Esophagus muscularis mucosa (tissue), 4 donors: ENCODE measurements around the gene UNC13B. TPM values are rescaled to one million over a fixed set of nuclear protein-coding genes. Genes with fewer than 3 reads are reported as not detected.

ENCODE experiments used
- DNase-seq: peaks from one replicate; pipeline ENCODE4 v3.0.0-alpha.2; 2017; ENCODE audit errors: extremely low spot score
- H3K27ac ChIP-seq, 4 donors: fragments of 200-600 bp; sonication (generic); replicated peaks in 1 of 4; 1 replicate in 3 of 4; 2 replicates in 1 of 4; pipeline ENCODE4 v1.5.1; 2016 to 2019; ENCODE audit warnings: mild to moderate bottlenecking in 1 of 4
- H3K27me3 ChIP-seq, 4 donors: fragments of 200-600 bp; sonication (generic); one replicate each; pipeline versions ENCODE4 v1.5.1 to v1.6.0; 2016 to 2019
- H3K36me3 ChIP-seq, 4 donors: fragments of 200-600 bp; sonication (generic); one replicate each; pipeline ENCODE4 v1.5.1; 2016 to 2019
- H3K4me1 ChIP-seq, 4 donors: fragments of 200-600 bp; sonication (generic); one replicate each; pipeline ENCODE4 v1.5.1; 2016 to 2019
- H3K4me3 ChIP-seq, 4 donors: fragments of 200-600 bp; sonication (generic); 1 replicate in 2 of 4; 2 replicates in 2 of 4; pipeline ENCODE4 v1.5.1; 2016 to 2019; ENCODE audit warnings: mild to moderate bottlenecking in 4 of 4, moderate library complexity in 1 of 4
- H3K9me3 ChIP-seq, 4 donors: fragments of 200-600 bp; sonication (generic); 1 replicate in 3 of 4; 2 replicates in 1 of 4; pipeline ENCODE4 v1.5.1; 2016 to 2019
- CTCF ChIP-seq, 3 experiments: fragments of 200-600 bp in 2 of 3; fragments of 450-650 bp in 1 of 3; sonication (generic) in 2 of 3; IDR thresholded peaks; one replicate each; pipeline ENCODE4 v1.5.1; 2017 to 2019; ENCODE audit warnings: antibody characterized with exemption in 3 of 3, mild to moderate bottlenecking in 2 of 3, moderate library complexity in 1 of 3
- EP300 ChIP-seq: sonication (generic); formaldehyde crosslinking; IDR thresholded peaks from one replicate; pipeline ENCODE4 v1.6.1; 2017; ENCODE audit warnings: antibody characterized with exemption
- POLR2A ChIP-seq: fragments of 450-650 bp; IDR thresholded peaks from one replicate; pipeline ENCODE4 v1.6.1; 2017; ENCODE audit warnings: antibody characterized with exemption, moderate library complexity, mild to moderate bottlenecking, low read depth
- POLR2AphosphoS5 ChIP-seq, 2 donors: sonication (generic); formaldehyde crosslinking; IDR thresholded peaks; one replicate each; pipeline ENCODE4 v1.6.1; 2017; ENCODE audit warnings: antibody characterized with exemption in 2 of 2
- WGBS: methylation state at CpG from one replicate; pipeline ENCODE4 v1.1.5; 2018; 5-methylcytosine and 5-hydroxymethylcytosine counted together
- intact Hi-C: fragments of 100-400 bp; cut with DNase I; formaldehyde crosslinking; loops from one replicate; pipeline ENCODE4 v1.15.1; 2023
- total RNA-seq, 4 donors: library from RNA; depleted of rRNA; stranded (reverse); fragments of >200 nt; gene quantifications; one replicate each; pipeline versions ENCODE4 v1.1.0 to v1.2.1, GENCODE V29; 2016

The UNC13B gene
- total RNA-seq, 4 donors from 2014 or later = 21.9 to 30.7 (median 28.7) TPM

- H3K4me3 ChIP-seq = no peak overlapping the region
- H3K27me3 ChIP-seq = no peaks in the 10 kb centered on the region
- no peaks in the 10 kb centered on the region for H3K9me3 ChIP-seq
- H3K27ac ChIP-seq = no peak overlapping the region
- peaks cover 6 to 10% (median 9%) of the 10 kb centered on the region in 4 donors for H3K4me1 ChIP-seq
- TF ChIP-seq POLR2AphosphoS5 (IDR thresholded peaks at IDR 0.05) (no peak), POLR2A (no peak)
- intact Hi-C loops = no loop called here
- WGBS = 85% methylated on average over 2 of the region's 2 CpGs
- H3K36me3 ChIP-seq = no peaks in the 10 kb centered on the region
- no peak for DNase-seq
Measured at GRCh38 chr9:35279946-35280345, 118.1 kb downstream of the UNC13B start.

- Histone ChIP-seq H3K27me3 (no peaks in the 10 kb centered on the region), H3K36me3 (no peaks in the 10 kb centered on the region), H3K4me3 (no peak overlapping the region), H3K27ac (no peak overlapping the region), H3K4me1 (peaks cover 6 to 10% (median 9%) of the 10 kb centered on the region in 4 donors), H3K9me3 (no peaks in the 10 kb centered on the region)
- intact Hi-C loops = no loop called here
- TF ChIP-seq POLR2AphosphoS5 (IDR thresholded peaks at IDR 0.05) (no peak), POLR2A (no peak), EP300 (no peak), CTCF (IDR thresholded peaks at IDR 0.05) (no peak)
- WGBS = 82% methylated on average over 1 of the region's 1 CpG
- no peak for DNase-seq
Measured at GRCh38 chr9:35280399-35280798, 118.6 kb downstream of the UNC13B start.

- Histone ChIP-seq H3K4me1 (no peaks in the 10 kb centered on the region), H3K27me3 (no peaks in the 10 kb centered on the region), H3K36me3 (no peaks in the 10 kb centered on the region), H3K4me3 (no peak overlapping the region), H3K27ac (no peak overlapping the region), H3K9me3 (no peaks in the 10 kb centered on the region)
- intact Hi-C loops = no loop called here
- no peak for DNase-seq
- TF ChIP-seq POLR2AphosphoS5 (IDR thresholded peaks at IDR 0.05) (no peak), EP300 (no peak), CTCF (IDR thresholded peaks at IDR 0.05) (no peak)
- WGBS = 90% methylated on average over 1 of the region's 1 CpG
Measured at GRCh38 chr9:35285731-35286130, 123.9 kb downstream of the UNC13B start.

GRCh38 chr9:35286381-35286780 lies 124.6 kb downstream of the UNC13B start:
- 75% methylated on average over 1 of the region's 1 CpG for WGBS

GRCh38 chr9:35287987-35288632 lies 126.3 kb downstream of the UNC13B start:
- H3K9me3 ChIP-seq = no peaks in the 10 kb centered on the region
- H3K4me3 ChIP-seq = no peak overlapping the region
- intact Hi-C loops = no loop called here
- H3K27me3 ChIP-seq = no peaks in the 10 kb centered on the region
- DNase-seq = no peak
- H3K4me1 ChIP-seq = no peaks in the 10 kb centered on the region
- 91% methylated on average over 3 of the region's 3 CpGs for WGBS
- H3K27ac ChIP-seq = no peak overlapping the region
- no peak for TF ChIP-seq POLR2AphosphoS5 (IDR thresholded peaks at IDR 0.05)
- no peak for TF ChIP-seq CTCF (IDR thresholded peaks at IDR 0.05)
- no peak for TF ChIP-seq POLR2A
- TF ChIP-seq EP300 = no peak
- no peaks in the 10 kb centered on the region for H3K36me3 ChIP-seq

More at GRCh38 chr9:35286381-35286780, 124.6 kb downstream of the UNC13B start:
- intact Hi-C loops = no loop called here
- no peaks in the 10 kb centered on the region for H3K27me3 ChIP-seq
- no peak for DNase-seq
- TF ChIP-seq EP300 = no peak
- no peak for TF ChIP-seq CTCF (IDR thresholded peaks at IDR 0.05)
- no peak for TF ChIP-seq POLR2A
- TF ChIP-seq POLR2AphosphoS5 (IDR thresholded peaks at IDR 0.05) = no peak
- H3K4me3 ChIP-seq = no peak overlapping the region
- no peaks in the 10 kb centered on the region for H3K36me3 ChIP-seq
- no peaks in the 10 kb centered on the region for H3K9me3 ChIP-seq
- H3K4me1 ChIP-seq = no peaks in the 10 kb centered on the region
- H3K27ac ChIP-seq = no peak overlapping the region
